ENCODE results near the gene CNOT1.

The CNOT1 gene

DNA sequence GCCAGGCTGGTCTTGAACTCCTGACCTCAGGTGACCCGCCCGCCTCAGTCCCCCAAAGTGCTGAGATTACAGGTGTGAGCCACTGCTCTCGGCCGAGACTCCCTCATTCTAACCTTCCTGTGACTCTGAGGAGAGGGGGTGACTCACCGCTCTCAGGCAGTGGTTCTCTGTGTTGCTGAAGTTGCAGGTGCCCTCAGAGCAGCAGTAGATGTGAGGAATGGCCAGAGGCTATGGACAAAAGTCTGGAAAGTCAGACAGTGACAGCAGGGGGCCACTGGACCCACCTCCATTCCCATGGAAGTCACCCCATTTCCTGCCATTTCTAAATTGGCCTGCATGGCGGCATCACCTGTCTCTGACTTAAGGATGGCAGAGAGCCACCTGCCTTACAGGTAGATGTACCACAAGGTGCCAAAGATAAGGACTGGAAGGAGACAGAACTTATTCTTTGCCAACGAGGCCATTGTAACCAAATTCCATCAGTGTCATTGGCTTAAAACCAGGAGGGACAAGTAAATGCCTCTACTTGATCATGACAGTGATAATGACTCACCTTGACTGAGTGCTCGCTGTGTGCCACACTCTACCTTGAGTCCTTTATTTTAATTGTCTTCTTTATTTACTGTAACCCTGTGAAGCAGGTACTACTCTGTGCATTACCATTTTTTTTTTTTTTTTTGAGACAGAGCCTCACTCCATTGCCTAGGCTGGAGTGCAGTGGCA is 15.3 kb upstream of the CNOT1 start:
- no peaks in the 10 kb centered on the region for H4K20me1 ChIP-seq (ENCODE audit: insufficient read depth, low read length)
- no peak overlapping the region for H3K27ac ChIP-seq (ENCODE audit: low read depth, low read length, poor library complexity, severe bottlenecking)
- no peaks in the 10 kb centered on the region for H3K79me2 ChIP-seq (ENCODE audit: insufficient read depth, low read length)
- no peaks in the 10 kb centered on the region for H3K9me2 ChIP-seq (ENCODE audit: low read depth, low read length)
- no peak overlapping the region for H2AFZ ChIP-seq (ENCODE audit: low read length)
- H3F3A ChIP-seq (ENCODE audit: insufficient read depth, low read length), result no peaks in the 10 kb centered on the region
- H3K4me1 ChIP-seq (ENCODE audit: insufficient read depth, low read length, severe bottlenecking), result no peaks in the 10 kb centered on the region
- no peaks in the 10 kb centered on the region for H3K9me3 ChIP-seq (ENCODE audit: low read length)
- H3K4me2 ChIP-seq (ENCODE audit: low read length), result no peak overlapping the region
- H3K27me3 ChIP-seq (ENCODE audit: insufficient read depth, low read length), result no peaks in the 10 kb centered on the region; the same call in 1 of the 2 replicates
- no peak overlapping the region for H3K4me3 ChIP-seq (ENCODE audit: low read depth, low read length, poor library complexity, severe bottlenecking)
- no peak overlapping the region for H3K9ac ChIP-seq (ENCODE audit: low read length)
- TF ChIP-seq EZH2 (IDR thresholded peaks at IDR 0.05; ENCODE audit: borderline replicate concordance, low read length), result no peak
- TF ChIP-seq, protein P1, sequence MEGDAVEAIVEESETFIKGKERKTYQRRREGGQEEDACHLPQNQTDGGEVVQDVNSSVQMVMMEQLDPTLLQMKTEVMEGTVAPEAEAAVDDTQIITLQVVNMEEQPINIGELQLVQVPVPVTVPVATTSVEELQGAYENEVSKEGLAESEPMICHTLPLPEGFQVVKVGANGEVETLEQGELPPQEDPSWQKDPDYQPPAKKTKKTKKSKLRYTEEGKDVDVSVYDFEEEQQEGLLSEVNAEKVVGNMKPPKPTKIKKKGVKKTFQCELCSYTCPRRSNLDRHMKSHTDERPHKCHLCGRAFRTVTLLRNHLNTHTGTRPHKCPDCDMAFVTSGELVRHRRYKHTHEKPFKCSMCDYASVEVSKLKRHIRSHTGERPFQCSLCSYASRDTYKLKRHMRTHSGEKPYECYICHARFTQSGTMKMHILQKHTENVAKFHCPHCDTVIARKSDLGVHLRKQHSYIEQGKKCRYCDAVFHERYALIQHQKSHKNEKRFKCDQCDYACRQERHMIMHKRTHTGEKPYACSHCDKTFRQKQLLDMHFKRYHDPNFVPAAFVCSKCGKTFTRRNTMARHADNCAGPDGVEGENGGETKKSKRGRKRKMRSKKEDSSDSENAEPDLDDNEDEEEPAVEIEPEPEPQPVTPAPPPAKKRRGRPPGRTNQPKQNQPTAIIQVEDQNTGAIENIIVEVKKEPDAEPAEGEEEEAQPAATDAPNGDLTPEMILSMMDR (IDR thresholded peaks at IDR 0.05; ENCODE audit: low read length), result no peak
- no peaks in the 10 kb centered on the region for H3K36me3 ChIP-seq (ENCODE audit: insufficient read depth, low read length)

DNA sequence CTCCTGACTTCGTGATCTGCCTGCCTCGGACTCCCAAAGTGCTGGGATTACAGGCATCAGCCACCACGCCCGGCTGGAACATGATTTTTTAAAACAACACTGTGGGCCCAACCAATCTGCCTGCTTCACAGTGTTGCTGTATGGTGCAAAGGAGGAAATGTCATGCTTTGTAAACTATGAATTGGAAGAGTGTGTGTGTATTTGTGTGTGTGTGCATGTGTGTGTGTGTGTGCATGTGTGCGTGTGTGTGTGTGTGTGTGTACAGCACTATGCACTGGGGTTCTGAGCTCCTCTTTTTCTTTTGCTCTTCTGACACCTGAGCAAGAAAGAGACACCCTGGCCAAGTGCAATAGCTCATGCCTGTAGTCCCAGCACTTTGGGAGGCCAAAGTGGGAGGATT is 14.5 kb upstream of the CNOT1 start:
- H3K4me3 ChIP-seq (ENCODE audit: low read depth, low read length, poor library complexity, severe bottlenecking), result no peak overlapping the region
- no peak overlapping the region for H2AFZ ChIP-seq (ENCODE audit: low read length)
- no peaks in the 10 kb centered on the region for H3F3A ChIP-seq (ENCODE audit: insufficient read depth, low read length)
- H3K79me2 ChIP-seq (ENCODE audit: insufficient read depth, low read length), result no peaks in the 10 kb centered on the region
- H3K9ac ChIP-seq (ENCODE audit: low read length), result no peak overlapping the region
- H4K20me1 ChIP-seq (ENCODE audit: insufficient read depth, low read length), result no peaks in the 10 kb centered on the region
- H3K36me3 ChIP-seq (ENCODE audit: insufficient read depth, low read length), result no peaks in the 10 kb centered on the region
- H3K9me3 ChIP-seq (ENCODE audit: low read length), result no peaks in the 10 kb centered on the region
- H3K4me1 ChIP-seq (ENCODE audit: insufficient read depth, low read length, severe bottlenecking), result no peaks in the 10 kb centered on the region
- H3K27ac ChIP-seq (ENCODE audit: low read depth, low read length, poor library complexity, severe bottlenecking), result no peak overlapping the region
- H3K9me2 ChIP-seq (ENCODE audit: low read depth, low read length), result no peaks in the 10 kb centered on the region
- no peaks in the 10 kb centered on the region; the same call in 1 of the 2 replicates for H3K27me3 ChIP-seq (ENCODE audit: insufficient read depth, low read length)
- TF ChIP-seq EZH2 (IDR thresholded peaks at IDR 0.05; ENCODE audit: borderline replicate concordance, low read length), result no peak
- TF ChIP-seq, protein P1 (IDR thresholded peaks at IDR 0.05; ENCODE audit: low read length), result no peak
- no peak overlapping the region for H3K4me2 ChIP-seq (ENCODE audit: low read length)

DNA sequence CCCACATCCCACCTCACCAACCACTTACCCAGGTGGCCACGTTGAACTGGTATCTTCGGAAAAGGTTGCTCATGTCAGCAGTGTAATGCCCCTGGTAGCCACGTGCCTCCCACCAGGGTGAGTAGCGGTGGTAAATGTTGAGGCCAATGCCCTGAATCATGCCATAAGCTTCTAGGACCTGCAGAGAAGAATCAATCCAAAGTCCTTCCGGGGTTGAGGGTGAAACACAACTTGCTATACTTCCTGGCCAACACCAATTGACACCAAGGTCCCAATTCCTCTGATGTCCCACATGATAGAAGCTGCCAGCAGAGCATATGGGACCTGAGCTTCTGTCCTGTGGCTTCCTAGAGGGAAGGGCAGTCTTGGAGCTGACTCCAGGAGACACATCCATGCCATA is 11.3 kb upstream of the CNOT1 start:
- TF ChIP-seq, protein P1 (IDR thresholded peaks at IDR 0.05; ENCODE audit: low read length), result no peak
- no peak for TF ChIP-seq EZH2 (IDR thresholded peaks at IDR 0.05; ENCODE audit: borderline replicate concordance, low read length)

More for the DNA sequence above, 11.3 kb upstream of the CNOT1 start:
- Histone ChIP-seq H3K79me2 (ENCODE audit: insufficient read depth, low read length) (no peaks in the 10 kb centered on the region), H3K9me3 (ENCODE audit: low read length) (no peaks in the 10 kb centered on the region), H3K9me2 (ENCODE audit: low read depth, low read length) (no peaks in the 10 kb centered on the region), H3K36me3 (ENCODE audit: insufficient read depth, low read length) (no peaks in the 10 kb centered on the region), H4K20me1 (ENCODE audit: insufficient read depth, low read length) (no peaks in the 10 kb centered on the region), H3K27ac (ENCODE audit: low read depth, low read length, poor library complexity, severe bottlenecking) (no peak overlapping the region), H3K4me1 (ENCODE audit: insufficient read depth, low read length, severe bottlenecking) (no peaks in the 10 kb centered on the region), H2AFZ (ENCODE audit: low read length) (no peak overlapping the region), H3K9ac (ENCODE audit: low read length) (no peak overlapping the region), H3K27me3 (ENCODE audit: insufficient read depth, low read length) (no peaks in the 10 kb centered on the region), H3F3A (ENCODE audit: insufficient read depth, low read length) (no peaks in the 10 kb centered on the region), H3K4me2 (ENCODE audit: low read length) (no peak overlapping the region), H3K4me3 (ENCODE audit: low read depth, low read length, poor library complexity, severe bottlenecking) (no peak overlapping the region)

Measured in OCI-LY1 (cell line).